Mesothelial cell of epicardium (in vitro differentiated cells): Measurements from ENCODE around the gene FAM181A. TPM values are rescaled to one million over a fixed set of nuclear protein-coding genes. Genes with fewer than 3 reads are reported as not detected.

Source experiments
- DNase-seq, 2 experiments: peaks; one replicate each; pipeline ENCODE4 v3.0.0; 2021; ENCODE audit warnings: low spot score in 2 of 2; ENCODE audit not compliant: unreplicated experiment in 2 of 2
- H3K27ac Mint-ChIP-seq: 2 replicates; pipeline ENCODE4 v1.8.0; 2021; ENCODE audit warnings: mixed read lengths
- H3K27me3 Mint-ChIP-seq: 2 replicates; pipeline ENCODE4 v1.8.0; 2021; ENCODE audit warnings: low read depth, mixed read lengths
- H3K36me3 Mint-ChIP-seq: 2 replicates; pipeline ENCODE4 v1.8.0; 2021; ENCODE audit warnings: mixed read lengths
- H3K4me1 Mint-ChIP-seq: 2 replicates; pipeline ENCODE4 v1.8.0; 2021; ENCODE audit warnings: mixed read lengths
- H3K4me3 Mint-ChIP-seq: 2 replicates; pipeline ENCODE4 v1.8.0; 2021; ENCODE audit warnings: mild to moderate bottlenecking, moderate library complexity, mixed read lengths
- H3K9me3 Mint-ChIP-seq: 2 replicates; pipeline ENCODE4 v1.8.0; 2021; ENCODE audit warnings: mixed read lengths
- CTCF ChIP-seq: fragments of 200-600 bp; sonication (generic); IDR thresholded peaks from one replicate; pipeline ENCODE4 v1.5.0; 2021; ENCODE audit warnings: antibody characterized with exemption; ENCODE audit not compliant: unreplicated experiment
- total RNA-seq: library from RNA; stranded (reverse); gene quantifications from 3 replicates; pipeline ENCODE4 v1.2.1, GENCODE V29; 2021

The FAM181A gene
- total RNA-seq, 1 donor from 2014 or later, result not detected

DNA sequence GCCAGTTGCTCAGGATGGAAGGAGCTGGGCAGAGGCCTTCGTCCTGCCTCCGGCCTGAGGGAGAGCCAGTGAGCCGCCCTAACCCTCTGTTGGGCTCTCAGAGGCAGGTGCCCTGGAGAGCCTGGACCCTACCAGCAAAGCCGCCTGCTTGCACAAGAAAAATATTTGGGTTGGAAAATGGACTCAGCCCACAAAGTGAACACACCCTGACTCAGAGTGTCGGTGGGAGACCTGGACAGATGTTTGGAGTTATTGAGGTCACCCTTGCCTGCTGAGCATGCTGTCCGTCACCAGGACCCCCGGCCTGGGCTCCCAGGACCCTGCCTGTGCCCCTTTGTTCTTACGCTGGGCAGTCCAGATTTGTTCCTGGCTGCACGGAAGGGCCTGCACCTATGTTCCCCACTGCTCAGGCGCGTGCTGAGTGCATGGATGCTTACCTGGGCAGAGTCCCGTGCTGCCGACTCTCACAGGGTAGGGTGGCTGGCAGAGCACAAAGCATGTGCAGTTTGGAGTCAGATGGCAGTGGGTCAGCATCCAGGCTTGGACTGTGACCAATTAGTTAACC lies 22.4 kb downstream of the FAM181A start:
- H3K27me3 Mint-ChIP-seq, result no peaks in the 10 kb centered on the region
- DNase-seq, result no peak
- TF ChIP-seq CTCF, result no peak
- no peaks in the 10 kb centered on the region for H3K36me3 Mint-ChIP-seq
- no peaks in the 10 kb centered on the region for H3K9me3 Mint-ChIP-seq
- no peaks in the 10 kb centered on the region for H3K4me1 Mint-ChIP-seq
- no peak overlapping the region for H3K4me3 Mint-ChIP-seq
- no peak overlapping the region for H3K27ac Mint-ChIP-seq

DNA sequence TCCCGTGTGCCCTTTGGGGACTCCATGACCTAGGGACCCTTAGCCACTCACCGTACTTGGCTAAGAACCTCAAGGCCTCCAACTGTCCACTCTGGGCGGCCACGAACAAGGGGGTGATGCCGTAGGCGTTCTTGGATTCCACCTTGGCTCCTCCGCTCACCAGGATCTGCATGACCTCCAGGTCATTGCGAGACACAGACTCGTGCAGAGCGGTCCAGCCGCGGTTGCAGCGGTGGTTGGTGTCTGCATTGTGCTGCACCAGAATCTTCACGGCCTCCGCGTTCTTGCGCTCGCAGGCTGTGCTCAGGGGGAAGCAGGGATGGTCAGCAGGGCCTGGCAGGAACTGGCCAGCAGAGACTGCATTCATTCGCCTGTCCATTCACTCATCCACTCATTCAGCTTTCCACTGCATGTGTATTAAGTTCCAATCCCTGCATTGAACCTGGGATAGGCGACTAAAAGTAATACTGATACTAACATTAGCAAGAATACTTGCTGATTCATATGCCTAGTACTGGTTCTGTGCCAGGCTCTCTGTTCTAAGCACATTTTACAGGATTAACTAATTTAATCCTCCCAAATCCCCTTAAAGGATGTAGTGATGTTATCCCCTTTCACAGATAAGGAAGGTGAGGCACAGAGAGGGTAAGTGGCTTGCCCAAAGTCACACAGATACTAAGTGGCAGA lies 23.9 kb downstream of the FAM181A start:
- Mint-ChIP-seq H3K4me1 (no peaks in the 10 kb centered on the region), H3K9me3 (no peaks in the 10 kb centered on the region), H3K27ac (no peak overlapping the region), H3K27me3 (no peaks in the 10 kb centered on the region), H3K36me3 (no peaks in the 10 kb centered on the region), H3K4me3 (no peak overlapping the region)
- no peak for DNase-seq
- no peak for TF ChIP-seq CTCF

- Mint-ChIP-seq H3K36me3 (no peaks in the 10 kb centered on the region), H3K9me3 (no peaks in the 10 kb centered on the region), H3K27me3 (no peaks in the 10 kb centered on the region), H3K4me1 (peaks cover 3% of the 10 kb centered on the region), H3K27ac (no peak overlapping the region), H3K4me3 (no peak overlapping the region)
- DNase-seq, result no peak
- no peak for TF ChIP-seq CTCF
Measured at GRCh38 chr14:93951635-93952540, 24.7 kb downstream of the FAM181A start.

- no peak for DNase-seq
- Mint-ChIP-seq H3K27ac (no peak overlapping the region), H3K36me3 (no peaks in the 10 kb centered on the region), H3K27me3 (no peaks in the 10 kb centered on the region), H3K4me3 (no peak overlapping the region), H3K4me1 (peaks cover 3% of the 10 kb centered on the region), H3K9me3 (no peaks in the 10 kb centered on the region)
- TF ChIP-seq CTCF, result no peak
Measured at GRCh38 chr14:93952829-93953228, 25.7 kb downstream of the FAM181A start.

DNA sequence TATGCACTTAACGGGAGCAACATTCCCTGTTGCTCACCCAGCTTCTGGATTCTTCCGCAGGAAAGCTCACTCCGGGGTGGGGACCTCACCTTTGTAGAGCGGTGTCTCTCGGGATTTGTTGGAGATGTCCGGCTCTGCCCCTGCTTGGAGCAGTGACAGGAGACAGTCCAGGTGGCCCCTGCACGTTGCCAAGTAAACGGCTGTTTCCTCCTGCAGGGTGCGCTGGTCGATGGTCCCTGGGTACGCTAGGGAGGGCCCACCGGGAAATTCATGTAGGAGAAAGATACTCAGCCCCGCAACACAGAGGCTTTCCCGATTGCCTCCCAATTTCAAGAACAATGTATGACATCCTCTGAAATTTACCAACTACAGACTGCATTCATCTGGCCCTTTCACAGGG lies 26.1 kb downstream of the FAM181A start:
- Mint-ChIP-seq H3K4me1 (peaks cover 3% of the 10 kb centered on the region), H3K36me3 (no peaks in the 10 kb centered on the region), H3K27me3 (no peaks in the 10 kb centered on the region), H3K9me3 (no peaks in the 10 kb centered on the region), H3K4me3 (no peak overlapping the region), H3K27ac (no peak overlapping the region)
- no peak for DNase-seq
- no peak for TF ChIP-seq CTCF
